GM23338 (cell line): Measurements from ENCODE around the gene CUBN.

Source experiments
- CREB1 ChIP-seq: fragments of 250-450 bp; sonication (Bioruptor Pico); IDR thresholded peaks from 2 replicates; pipeline ENCODE4 v1.5.0; 2020; ENCODE audit warnings: low read depth, mild to moderate bottlenecking, moderate library complexity
- ETS1 ChIP-seq: IDR thresholded peaks from 2 replicates; pipeline ENCODE4 v1.6.1; 2016; ENCODE audit warnings: antibody characterized with exemption
- EZH2 ChIP-seq: fragments of 200-600 bp; sonication (generic); IDR thresholded peaks from one replicate; pipeline ENCODE4 v1.8.0; 2017; ENCODE audit warnings: antibody characterized with exemption, mild to moderate bottlenecking, low read depth; ENCODE audit not compliant: unreplicated experiment
- EZH2phosphoT487 ChIP-seq: fragments of 200-600 bp; sonication (generic); IDR thresholded peaks from one replicate; pipeline ENCODE4 v1.8.1; 2018; ENCODE audit warnings: antibody characterized with exemption; ENCODE audit not compliant: unreplicated experiment
- JUNB ChIP-seq: IDR thresholded peaks from one replicate; pipeline ENCODE4 v1.6.1; 2016; ENCODE audit warnings: antibody characterized with exemption; ENCODE audit not compliant: unreplicated experiment
- NANOG ChIP-seq: IDR thresholded peaks from 2 replicates; pipeline ENCODE4 v1.6.1; 2016; ENCODE audit warnings: antibody characterized with exemption, borderline replicate concordance
- POLR2AphosphoS5 ChIP-seq: IDR thresholded peaks from 2 replicates; pipeline ENCODE4 v1.6.1; 2016; ENCODE audit warnings: antibody characterized with exemption, low read depth
- STAT1 ChIP-seq: IDR thresholded peaks from one replicate; pipeline ENCODE4 v1.6.1; 2016; ENCODE audit warnings: antibody characterized with exemption; ENCODE audit not compliant: unreplicated experiment
- ZNF114 ChIP-seq: fragments of 250-450 bp; sonication (Bioruptor Pico); IDR thresholded peaks from 2 replicates; pipeline ENCODE4 v1.5.0; 2020; ENCODE audit warnings: mild to moderate bottlenecking, moderate library complexity
- ZNF331 ChIP-seq: fragments of 250-450 bp; sonication (Bioruptor Pico); IDR thresholded peaks from 2 replicates; pipeline ENCODE4 v1.5.0; 2020; ENCODE audit warnings: low read depth, mild to moderate bottlenecking, moderate library complexity
- ZNF462 ChIP-seq: fragments of 250-450 bp; sonication (Bioruptor Pico); IDR thresholded peaks from 2 replicates; pipeline ENCODE4 v1.5.0; 2020; ENCODE audit warnings: mild to moderate bottlenecking, moderate library complexity
- TF ChIP-seq, protein P1 (sequence below), 2 experiments: fragments of 200-600 bp in 1 of 2; sonication (generic) in 1 of 2; conservative IDR thresholded peaks; 2 replicates each; pipeline versions ENCODE4 v1.5.1 to v1.6.1; 2016 to 2017; ENCODE audit warnings: antibody characterized with exemption in 2 of 2, low read depth in 2 of 2, mild to moderate bottlenecking in 2 of 2, moderate library complexity in 1 of 2
- TF ChIP-seq, protein P2 (sequence below): IDR thresholded peaks from one replicate; pipeline ENCODE4 v1.6.1; 2018; ENCODE audit warnings: antibody characterized with exemption; ENCODE audit not compliant: unreplicated experiment

DNA sequence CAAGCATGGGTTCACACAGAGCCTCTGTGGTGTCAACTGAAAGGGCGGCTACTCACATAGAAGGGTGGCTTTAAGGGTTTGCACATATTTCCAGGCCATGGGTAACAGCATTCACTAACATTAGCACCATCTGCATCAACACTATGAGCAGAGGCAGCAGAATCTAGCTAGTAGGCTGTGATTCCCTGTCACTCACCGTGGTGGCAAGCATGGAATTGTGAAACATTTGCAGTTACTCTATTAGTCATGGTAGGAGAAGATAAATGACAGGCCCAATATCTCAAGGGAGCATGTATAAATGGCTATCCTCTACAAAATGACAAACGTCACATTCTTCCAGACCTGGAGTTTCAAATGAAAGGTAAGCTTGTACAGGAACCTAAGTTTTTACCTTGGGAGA lies 32.2 kb upstream of the CUBN start:
- TF ChIP-seq POLR2AphosphoS5 (no peak), EZH2phosphoT487 (no peak), EZH2 (no peak), STAT1 (no peak), ZNF331 (CRISPR knock-in tag) (no peak), CREB1 (CRISPR knock-in tag) (no peak), ZNF462 (CRISPR knock-in tag) (no peak), JUNB (no peak), ZNF114 (CRISPR knock-in tag) (no peak), ETS1 (no peak), NANOG (no peak)
- TF ChIP-seq, protein P1, sequence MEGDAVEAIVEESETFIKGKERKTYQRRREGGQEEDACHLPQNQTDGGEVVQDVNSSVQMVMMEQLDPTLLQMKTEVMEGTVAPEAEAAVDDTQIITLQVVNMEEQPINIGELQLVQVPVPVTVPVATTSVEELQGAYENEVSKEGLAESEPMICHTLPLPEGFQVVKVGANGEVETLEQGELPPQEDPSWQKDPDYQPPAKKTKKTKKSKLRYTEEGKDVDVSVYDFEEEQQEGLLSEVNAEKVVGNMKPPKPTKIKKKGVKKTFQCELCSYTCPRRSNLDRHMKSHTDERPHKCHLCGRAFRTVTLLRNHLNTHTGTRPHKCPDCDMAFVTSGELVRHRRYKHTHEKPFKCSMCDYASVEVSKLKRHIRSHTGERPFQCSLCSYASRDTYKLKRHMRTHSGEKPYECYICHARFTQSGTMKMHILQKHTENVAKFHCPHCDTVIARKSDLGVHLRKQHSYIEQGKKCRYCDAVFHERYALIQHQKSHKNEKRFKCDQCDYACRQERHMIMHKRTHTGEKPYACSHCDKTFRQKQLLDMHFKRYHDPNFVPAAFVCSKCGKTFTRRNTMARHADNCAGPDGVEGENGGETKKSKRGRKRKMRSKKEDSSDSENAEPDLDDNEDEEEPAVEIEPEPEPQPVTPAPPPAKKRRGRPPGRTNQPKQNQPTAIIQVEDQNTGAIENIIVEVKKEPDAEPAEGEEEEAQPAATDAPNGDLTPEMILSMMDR (conservative IDR thresholded peaks at IDR 0.05; ENCODE audit: low read depth in 2 of 2): no peak
- TF ChIP-seq, protein P2, sequence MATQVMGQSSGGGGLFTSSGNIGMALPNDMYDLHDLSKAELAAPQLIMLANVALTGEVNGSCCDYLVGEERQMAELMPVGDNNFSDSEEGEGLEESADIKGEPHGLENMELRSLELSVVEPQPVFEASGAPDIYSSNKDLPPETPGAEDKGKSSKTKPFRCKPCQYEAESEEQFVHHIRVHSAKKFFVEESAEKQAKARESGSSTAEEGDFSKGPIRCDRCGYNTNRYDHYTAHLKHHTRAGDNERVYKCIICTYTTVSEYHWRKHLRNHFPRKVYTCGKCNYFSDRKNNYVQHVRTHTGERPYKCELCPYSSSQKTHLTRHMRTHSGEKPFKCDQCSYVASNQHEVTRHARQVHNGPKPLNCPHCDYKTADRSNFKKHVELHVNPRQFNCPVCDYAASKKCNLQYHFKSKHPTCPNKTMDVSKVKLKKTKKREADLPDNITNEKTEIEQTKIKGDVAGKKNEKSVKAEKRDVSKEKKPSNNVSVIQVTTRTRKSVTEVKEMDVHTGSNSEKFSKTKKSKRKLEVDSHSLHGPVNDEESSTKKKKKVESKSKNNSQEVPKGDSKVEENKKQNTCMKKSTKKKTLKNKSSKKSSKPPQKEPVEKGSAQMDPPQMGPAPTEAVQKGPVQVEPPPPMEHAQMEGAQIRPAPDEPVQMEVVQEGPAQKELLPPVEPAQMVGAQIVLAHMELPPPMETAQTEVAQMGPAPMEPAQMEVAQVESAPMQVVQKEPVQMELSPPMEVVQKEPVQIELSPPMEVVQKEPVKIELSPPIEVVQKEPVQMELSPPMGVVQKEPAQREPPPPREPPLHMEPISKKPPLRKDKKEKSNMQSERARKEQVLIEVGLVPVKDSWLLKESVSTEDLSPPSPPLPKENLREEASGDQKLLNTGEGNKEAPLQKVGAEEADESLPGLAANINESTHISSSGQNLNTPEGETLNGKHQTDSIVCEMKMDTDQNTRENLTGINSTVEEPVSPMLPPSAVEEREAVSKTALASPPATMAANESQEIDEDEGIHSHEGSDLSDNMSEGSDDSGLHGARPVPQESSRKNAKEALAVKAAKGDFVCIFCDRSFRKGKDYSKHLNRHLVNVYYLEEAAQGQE: no peak
